GM12878 (cell line): ENCODE results near the gene PATZ1. TPM values are rescaled to one million over a fixed set of nuclear protein-coding genes. Genes with fewer than 3 reads are reported as not detected.

Source experiments
- ATAC-seq: fragments of 200-7000 bp; cut with Tn5 transposase; 3 replicates; pipeline ENCODE4 v1.9.1; 2020; ENCODE audit warnings: mild to moderate bottlenecking, moderate library complexity
- BruUV-seq: library from RNA; stranded (reverse); fragments of 400-500 nt; replicated peaks from 2 replicates; lab custom pipeline; 2021; lab: Mats Ljungman, UMichigan
- CTCF ChIA-PET: fragments of 300-600 bp; sonication (Branson Sonifier 250); formaldehyde crosslinking; extraction: SDS; loops from one replicate; lab custom pipeline; 2021; ENCODE audit warnings: inconsistent platforms; lab: Yijun Ruan, JAX
- POLR2A ChIA-PET: fragments of 350-600 bp; formaldehyde crosslinking; extraction: SDS; loops from one replicate; lab custom pipeline; 2021; ENCODE audit warnings: inconsistent platforms; lab: Charles Lee
- RAD21 ChIA-PET: fragments of 300-600 bp; sonication (Branson Sonifier 250); formaldehyde crosslinking; loops from one replicate; lab custom pipeline; 2023; ENCODE audit warnings: antibody characterized with exemption; ENCODE audit not compliant: unreplicated experiment; lab: Charles Lee
- SMC1A ChIA-PET: fragments of 300-600 bp; sonication (Branson Sonifier 250); formaldehyde crosslinking; loops from one replicate; lab custom pipeline; 2023; ENCODE audit not compliant: unreplicated experiment, uncharacterized antibody; lab: Charles Lee
- DNase-seq: peaks from one replicate; pipeline ENCODE4 v3.0.0-alpha.2; 2011; ENCODE audit warnings: low read depth, low spot score
- FAIRE-seq: peaks from 3 replicates; lab custom pipeline; 2011; peaks lifted over from hg19 to GRCh38; lab: Jason Lieb, UNC
- H2AFZ ChIP-seq: 2 replicates; pipeline ENCODE4 v1.6.0; 2011; ENCODE audit warnings: low read depth, low read length, control low read depth; ENCODE audit not compliant: control insufficient read depth
- H3K27ac ChIP-seq: 2 replicates; pipeline ENCODE4 v1.5.1; 2011; ENCODE audit warnings: control low read depth; ENCODE audit not compliant: control insufficient read depth, insufficient read depth
- H3K27me3 ChIP-seq, 2 experiments: replicated peaks in 1 of 2; 2 replicates each; pipeline versions ENCODE4 v1.6.0 to v1.6.1; 2011; ENCODE audit warnings: low read length in 1 of 2; ENCODE audit not compliant: control insufficient read depth in 2 of 2, insufficient read depth in 2 of 2
- H3K36me3 ChIP-seq, 2 experiments: 2 replicates each; pipeline ENCODE4 v1.5.1; 2011; ENCODE audit warnings: low read length in 1 of 2; ENCODE audit not compliant: control insufficient read depth in 2 of 2, insufficient read depth in 2 of 2
- H3K4me1 ChIP-seq: 2 replicates; pipeline ENCODE4 v1.6.1; 2011; ENCODE audit warnings: mild to moderate bottlenecking, low read length, moderate library complexity, mixed read lengths; ENCODE audit not compliant: control insufficient read depth, insufficient read depth
- H3K4me2 ChIP-seq: 2 replicates; pipeline ENCODE4 v1.6.0; 2011; ENCODE audit warnings: control low read depth; ENCODE audit not compliant: control insufficient read depth, insufficient read depth
- H3K4me3 ChIP-seq: fragments of 200-600 bp; sonication (generic); 2 replicates; pipeline ENCODE4 v1.5.1; 2016
- H3K79me2 ChIP-seq: 2 replicates; pipeline ENCODE4 v1.6.0; 2011; ENCODE audit warnings: low read length; ENCODE audit not compliant: control insufficient read depth, insufficient read depth
- H3K9ac ChIP-seq: 2 replicates; pipeline ENCODE4 v1.8.0; 2011; ENCODE audit warnings: low read length, control low read depth, mixed read lengths; ENCODE audit not compliant: control insufficient read depth, insufficient read depth
- H3K9me3 ChIP-seq: replicated peaks from 3 replicates; pipeline ENCODE4 v1.5.1; 2011; ENCODE audit warnings: mild to moderate bottlenecking, low read length; ENCODE audit not compliant: control insufficient read depth, insufficient read depth
- H4K20me1 ChIP-seq: 2 replicates; pipeline ENCODE4 v1.6.0; 2011; ENCODE audit not compliant: control insufficient read depth, insufficient read depth
- CREM ChIP-seq: IDR thresholded peaks from 2 replicates; pipeline ENCODE4 v1.6.1; 2014; ENCODE audit warnings: antibody characterized with exemption, low read depth
- CTCF ChIP-seq, 3 experiments: IDR thresholded peaks in 2 of 3; conservative IDR thresholded peaks in 1 of 3; 2 replicates each; pipeline ENCODE4 v1.5.1; 2011; ENCODE audit warnings: low read depth in 3 of 3, low read length in 3 of 3, mild to moderate bottlenecking in 3 of 3, control low read depth in 2 of 3, moderate library complexity in 2 of 3, inconsistent platforms in 1 of 3, mixed read lengths in 1 of 3; ENCODE audit not compliant: control insufficient read depth in 2 of 3, insufficient read depth in 1 of 3; ENCODE audit errors: extremely low read depth in 1 of 3
- MEF2B ChIP-seq: fragments of 450-650 bp; IDR thresholded peaks from 2 replicates; pipeline ENCODE4 v1.6.1; 2018; ENCODE audit warnings: mild to moderate bottlenecking, moderate library complexity; ENCODE audit not compliant: partially characterized antibody, poor library complexity, severe bottlenecking
- MLLT1 ChIP-seq: fragments of 450-650 bp; IDR thresholded peaks from 2 replicates; pipeline ENCODE4 v1.6.1; 2016; ENCODE audit warnings: mild to moderate bottlenecking
- MYB ChIP-seq: fragments of 150-350 bp; IDR thresholded peaks from 2 replicates; pipeline ENCODE4 v1.6.1; 2014; ENCODE audit warnings: mild to moderate bottlenecking, low read depth, low read length, borderline replicate concordance
- NR2C2 ChIP-seq: IDR thresholded peaks from 2 replicates; pipeline ENCODE4 v1.6.1; 2011; ENCODE audit warnings: borderline replicate concordance, low read depth; ENCODE audit not compliant: control insufficient read depth, insufficient read length
- PBX3 ChIP-seq: IDR thresholded peaks from 2 replicates; pipeline ENCODE4 v1.6.1; 2011; ENCODE audit warnings: mild to moderate bottlenecking, low read depth, low read length, moderate library complexity; ENCODE audit not compliant: insufficient replicate concordance
- REST ChIP-seq: IDR thresholded peaks from 2 replicates; pipeline ENCODE4 v1.6.1; 2012; ENCODE audit warnings: mild to moderate bottlenecking, low read depth, low read length
- SREBF2 ChIP-seq: IDR thresholded peaks from 2 replicates; pipeline ENCODE4 v1.6.1; 2012; ENCODE audit warnings: mild to moderate bottlenecking, low read length
- SRF ChIP-seq, 2 experiments: IDR thresholded peaks; 2 replicates each; pipeline ENCODE4 v1.6.1; 2011; ENCODE audit warnings: low read depth in 2 of 2, low read length in 2 of 2, mild to moderate bottlenecking in 1 of 2, moderate library complexity in 1 of 2
- YY1 ChIP-seq: IDR thresholded peaks from 2 replicates; pipeline ENCODE4 v1.6.1; 2011; ENCODE audit warnings: low read depth, mild to moderate bottlenecking, low read length
- in situ Hi-C: fragments of 300-500 bp; cut with MboI; formaldehyde crosslinking; loops from 9 replicates; pipeline ENCODE4 v1.14.3; 2018; ENCODE audit warnings: mixed read lengths
- intact Hi-C: fragments of 100-400 bp; cut with micrococcal nuclease; formaldehyde crosslinking; loops from one replicate; pipeline ENCODE4 v1.14.2; 2022; ENCODE audit not compliant: unreplicated experiment
- polyA plus RNA-seq, 11 experiments: library from polyadenylated mRNA; depleted of rRNA in 4 of 11; unstranded in 6 of 11; stranded (reverse) in 5 of 11; fragments of >200 nt; fragmentation: Nextera tagmentation in 4 of 11; fragmentation: Illumina TruSeq in 1 of 11; extraction: Ambion mirVana in 4 of 11; extraction: Trizol in 1 of 11; gene quantifications; 1 replicate in 1 of 11; 2 replicates in 10 of 11; pipeline versions ENCODE4 v1.2.1 to v1.2.3, GENCODE V29; 2011 to 2016; ENCODE audit warnings: inconsistent platforms in 2 of 11, missing spikeins in 2 of 11, low read depth in 1 of 11
- total RNA-seq, 4 experiments: library from RNA; depleted of rRNA in 3 of 4; stranded (reverse); fragments of >200 nt in 3 of 4; fragmentation: Illumina TruSeq in 1 of 4; extraction: Trizol in 1 of 4; gene quantifications; 2 replicates each; pipeline versions ENCODE4 v1.2.1 to v1.2.3, GENCODE V29; 2013 to 2021

PATZ1 gene
- total and polyA plus RNA-seq, 10 of the 15 experiments (the other 5 are each of a cell fraction or from before 2014, with no cell fraction given): 3.6 to 32.7 (median 13.9) TPM

- no peak for TF ChIP-seq MLLT1
- TF ChIP-seq YY1: no peak
- peak; percentile 78 to 89 (median 82) for TF ChIP-seq CTCF (IDR thresholded peaks at IDR 0.05 in 2 of 3, conservative IDR thresholded peaks at IDR 0.05 in 1 of 3; ENCODE audit: control insufficient read depth in 2 of 3, extremely low read depth in 1 of 3, insufficient read depth in 1 of 3, low read depth in 3 of 3, low read length in 3 of 3)
- no peak for TF ChIP-seq CREM
These were observed 32.6 kb downstream of the PATZ1 start (continued) for GRCh38 chr22:31313366-31314147.

GRCh38 chr22:31308181-31308580 is 38.0 kb downstream of the PATZ1 start:
- Histone ChIP-seq H3K4me2 (no peak overlapping the region), H3K27ac (no peak overlapping the region), H3K27me3 (no peaks in the 10 kb centered on the region), H3K4me3 (no peak overlapping the region), H3K36me3 (no peaks in the 10 kb centered on the region), H3K9me3 (no peaks in the 10 kb centered on the region), H2AFZ (peak overlapping the region; percentile 71), H4K20me1 (no peaks in the 10 kb centered on the region), H3K4me1 (peaks cover 13% of the 10 kb centered on the region), H3K9ac (no peak overlapping the region), H3K79me2 (no peaks in the 10 kb centered on the region)
- no TSS peak for BruUV-seq
- POLR2A ChIA-PET: no interaction called here
- intact Hi-C loops (no loop called here), in situ Hi-C loops (no loop called here)
- peak; percentile 81 for FAIRE-seq
- CTCF ChIA-PET: interaction anchor here (0.6 to 1.4 kb wide), 3 partner anchors 8 to 97 kb away, joined by 3 read pairs; no protein-coding TSS in a partner anchor
- DNase-seq: no peak
- no peak for ATAC-seq
- SMC1A ChIA-PET: interaction anchor here (0.6 to 1.8 kb wide), 2 partner anchors 12 to 84 kb away, joined by 3 read pairs; no protein-coding TSS in a partner anchor
- RAD21 ChIA-PET: interaction anchor here (1.5 kb wide), 1 partner anchor 35 kb away, joined by 4 read pairs; no protein-coding TSS in a partner anchor
- no peak for TF ChIP-seq MYB
- no peak for TF ChIP-seq REST
- TF ChIP-seq SRF (IDR thresholded peaks at IDR 0.05; ENCODE audit: low read depth in 2 of 2, low read length in 2 of 2): no peak
- no peak for TF ChIP-seq SREBF2
- no peak for TF ChIP-seq NR2C2
- no peak for TF ChIP-seq MEF2B
- no peak for TF ChIP-seq PBX3
